Endodermal cell (in vitro differentiated cells): ENCODE results near the gene SNRNP70. TPM values are rescaled to one million over a fixed set of nuclear protein-coding genes. Genes with fewer than 3 reads are reported as not detected.
A peak's percentile ranks its signal among the peaks of the same experiment; 100 is the strongest.

Experiments used
- DNase-seq: peaks from one replicate; pipeline ENCODE4 v3.0.0-alpha.2; 2017
- H3K27ac ChIP-seq: 2 replicates; pipeline ENCODE4 v1.5.1; 2013; ENCODE audit warnings: mild to moderate bottlenecking, low read depth, low read length, moderate library complexity
- H3K27me3 ChIP-seq: 2 replicates; pipeline ENCODE4 v1.6.1; 2013; ENCODE audit warnings: mild to moderate bottlenecking, low read length, moderate library complexity; ENCODE audit not compliant: insufficient read depth, control insufficient read depth, poor library complexity, severe bottlenecking
- H3K36me3 ChIP-seq: 2 replicates; pipeline ENCODE4 v1.7.0; 2013; ENCODE audit warnings: mild to moderate bottlenecking, low read length, moderate library complexity; ENCODE audit not compliant: control insufficient read depth, insufficient read depth
- H3K4me1 ChIP-seq: one replicate; pipeline ENCODE4 v1.7.0; 2013; ENCODE audit warnings: low read length; ENCODE audit not compliant: control insufficient read depth, insufficient read depth
- H3K4me3 ChIP-seq: 2 replicates; pipeline ENCODE4 v1.5.1; 2013; ENCODE audit warnings: mild to moderate bottlenecking, low read length, moderate library complexity
- H3K9ac ChIP-seq: 2 replicates; pipeline ENCODE4 v1.6.1; 2013; ENCODE audit warnings: mild to moderate bottlenecking, low read length, moderate library complexity; ENCODE audit not compliant: poor library complexity, severe bottlenecking; ENCODE audit errors: extremely low read depth
- H3K9me3 ChIP-seq: 2 replicates; pipeline ENCODE4 v1.6.1; 2013; ENCODE audit warnings: mild to moderate bottlenecking, low read length, moderate library complexity; ENCODE audit not compliant: control insufficient read depth
- H3K27ac Mint-ChIP-seq: 2 replicates; pipeline ENCODE4 v1.8.0; 2020; ENCODE audit warnings: mixed read lengths
- H3K27me3 Mint-ChIP-seq: 2 replicates; pipeline ENCODE4 v1.8.0; 2021; ENCODE audit warnings: mild to moderate bottlenecking, mixed read lengths; ENCODE audit not compliant: insufficient read depth
- H3K36me3 Mint-ChIP-seq: 2 replicates; pipeline ENCODE4 v1.8.0; 2020; ENCODE audit warnings: low read depth, mixed read lengths
- H3K4me1 Mint-ChIP-seq: 2 replicates; pipeline ENCODE4 v1.8.0; 2020; ENCODE audit warnings: mixed read lengths
- H3K4me3 Mint-ChIP-seq: 2 replicates; pipeline ENCODE4 v1.8.0; 2020; ENCODE audit warnings: mild to moderate bottlenecking, moderate library complexity, mixed read lengths
- H3K9me3 Mint-ChIP-seq: 2 replicates; pipeline ENCODE4 v1.8.0; 2020; ENCODE audit warnings: mild to moderate bottlenecking, mixed read lengths
- CTCF ChIP-seq: fragments of 200-600 bp; sonication (generic); conservative IDR thresholded peaks from 2 replicates; pipeline ENCODE4 v1.5.0; 2021; ENCODE audit warnings: antibody characterized with exemption, mild to moderate bottlenecking
- WGBS, 2 experiments: methylation state at CpG; one replicate each; pipeline versions ENCODE4 v1.1.5 to v1.1.7; 2013; ENCODE audit warnings: missing lambda C conversion rate in 2 of 2, mixed read lengths in 1 of 2; ENCODE audit not compliant: insufficient coverage in 1 of 2, insufficient read length in 1 of 2; 5-methylcytosine and 5-hydroxymethylcytosine counted together
- total RNA-seq, 2 donors: library from RNA; stranded (reverse); fragmentation: NEBNext Ultra II Directional in 1 of 2; extraction: Animal tissue kit (Norgen Biotek cat#: 25700) in 1 of 2; gene quantifications; 2 replicates in 1 of 2; 3 replicates in 1 of 2; pipeline ENCODE4 v1.2.1, GENCODE V29; 2021

Gene SNRNP70
- total RNA-seq, 2 donors from 2014 or later: 284 to 292 TPM

GRCh38 chr19:49070416-49070815, 14.8 kb upstream of the SNRNP70 start:
- H3K4me1 ChIP-seq: no peaks in the 10 kb centered on the region
- TF ChIP-seq CTCF: no peak
- no peak overlapping the region for H3K4me3 ChIP-seq
- no peak overlapping the region for H3K4me3 Mint-ChIP-seq
- DNase-seq: no peak
- H3K9ac ChIP-seq: no peak overlapping the region
- H3K27me3 ChIP-seq: peaks cover 79% of the 10 kb centered on the region
- H3K27me3 Mint-ChIP-seq: peaks cover 93% of the 10 kb centered on the region
- H3K27ac Mint-ChIP-seq: no peak overlapping the region
- H3K27ac ChIP-seq: no peak overlapping the region
- WGBS, 2 experiments: 92 to 96% methylated on average over 19 to 21 of the region's 21 CpGs
- H3K9me3 Mint-ChIP-seq: peaks cover 10% of the 10 kb centered on the region
- no peaks in the 10 kb centered on the region for H3K9me3 ChIP-seq
- H3K36me3 ChIP-seq: no peaks in the 10 kb centered on the region
- H3K4me1 Mint-ChIP-seq: peaks cover 3% of the 10 kb centered on the region
- H3K36me3 Mint-ChIP-seq: peaks cover 2% of the 10 kb centered on the region

GRCh38 chr19:49071860-49072547, 13.2 kb upstream of the SNRNP70 start:
- H3K4me3 Mint-ChIP-seq: peak overlapping the region; percentile 21
- no peaks in the 10 kb centered on the region for H3K4me1 Mint-ChIP-seq
- TF ChIP-seq CTCF: no peak
- DNase-seq: peak; percentile 95
- peaks cover 10% of the 10 kb centered on the region for H3K9me3 Mint-ChIP-seq
- H3K27me3 Mint-ChIP-seq: peaks cover 83% of the 10 kb centered on the region
- Histone ChIP-seq H3K36me3 (no peaks in the 10 kb centered on the region), H3K27ac (no peak overlapping the region), H3K4me3 (no peak overlapping the region), H3K27me3 (peaks cover 69% of the 10 kb centered on the region), H3K4me1 (no peaks in the 10 kb centered on the region), H3K9ac (no peak overlapping the region), H3K9me3 (no peaks in the 10 kb centered on the region)
- H3K27ac Mint-ChIP-seq: no peak overlapping the region
- H3K36me3 Mint-ChIP-seq: peaks cover 2% of the 10 kb centered on the region
- 20 to 25% methylated on average over 43 to 93 of the region's 93 CpGs for WGBS, 2 experiments

- Mint-ChIP-seq H3K36me3 (peaks cover 2% of the 10 kb centered on the region), H3K9me3 (peaks cover 10% of the 10 kb centered on the region), H3K27me3 (peaks cover 76% of the 10 kb centered on the region), H3K27ac (no peak overlapping the region), H3K4me1 (no peaks in the 10 kb centered on the region), H3K4me3 (no peak overlapping the region)
- Histone ChIP-seq H3K4me3 (no peak overlapping the region), H3K36me3 (no peaks in the 10 kb centered on the region), H3K9me3 (no peaks in the 10 kb centered on the region), H3K4me1 (no peaks in the 10 kb centered on the region), H3K27ac (no peak overlapping the region), H3K27me3 (peaks cover 56% of the 10 kb centered on the region), H3K9ac (no peak overlapping the region)
- TF ChIP-seq CTCF: peak; percentile 70
- peak; percentile 80 for DNase-seq
- 79 to 82% methylated on average over 18 to 21 of the region's 23 CpGs for WGBS, 2 experiments
Measured at GRCh38 chr19:49073514-49074378, 11.5 kb upstream of the SNRNP70 start.
